PC-9 (cell line): ENCODE data around the gene FGF7.

Source experiments
- CTCF ChIP-seq: fragments of 200-600 bp; sonication (generic); conservative IDR thresholded peaks from 2 replicates; pipeline ENCODE4 v1.6.1; 2017; ENCODE audit warnings: mixed run types, antibody characterized with exemption, mild to moderate bottlenecking, moderate library complexity
- EZH2 ChIP-seq: fragments of 200-600 bp; sonication (generic); IDR thresholded peaks from 2 replicates; pipeline ENCODE4 v1.8.0; 2017; ENCODE audit warnings: antibody characterized with exemption, low read depth

DNA sequence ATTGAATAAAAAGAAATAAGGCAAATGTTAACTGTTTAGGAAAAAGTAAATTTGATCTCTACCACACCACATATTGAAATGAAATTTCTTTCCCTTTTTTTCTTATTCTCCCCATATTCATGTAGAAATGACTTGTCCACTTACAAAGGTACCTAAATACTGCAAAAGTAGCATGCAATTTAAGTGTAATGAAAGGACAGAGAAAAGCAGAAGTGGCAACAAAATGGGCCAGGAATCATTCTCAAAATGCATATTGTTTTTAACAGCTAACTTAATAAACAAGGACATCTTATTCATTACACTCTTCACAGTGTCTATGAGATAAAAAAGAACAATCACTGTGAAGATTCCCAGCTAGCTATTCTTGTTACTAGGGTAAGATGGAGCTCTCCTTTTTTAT is 40.6 kb upstream of the FGF7 start:
- TF ChIP-seq EZH2 (no peak), CTCF (no peak)
